Neural cell (in vitro differentiated cells): ENCODE measurements around the gene SKP1. TPM values are rescaled to one million over a fixed set of nuclear protein-coding genes. Genes with fewer than 3 reads are reported as not detected.

Experiments used
- H2AFZ ChIP-seq: fragments of 200-600, 300-800 bp; sonication (generic), shearing (Covaris generic); 2 replicates; pipeline ENCODE4 v1.6.0; 2014; ENCODE audit warnings: low read depth, mild to moderate bottlenecking, antibody characterized with exemption, low read length, moderate library complexity
- H3F3A ChIP-seq: fragments of 200-600 bp; shearing (Covaris generic); 2 replicates; pipeline ENCODE4 v1.6.1; 2016; ENCODE audit warnings: mild to moderate bottlenecking, moderate library complexity, mixed read lengths, antibody characterized with exemption, low read length; ENCODE audit not compliant: insufficient read depth, poor library complexity, severe bottlenecking
- H3K27ac ChIP-seq: fragments of 200-600, 300-800 bp; sonication (generic), shearing (Covaris generic); 2 replicates; pipeline ENCODE4 v1.5.1; 2014; ENCODE audit warnings: mild to moderate bottlenecking, low read length, moderate library complexity
- H3K27me3 ChIP-seq: fragments of 300-800, 200-600 bp; sonication (generic), shearing (Covaris generic); 2 replicates; pipeline ENCODE4 v1.6.0; 2014; ENCODE audit warnings: mild to moderate bottlenecking, low read depth, low read length, moderate library complexity; ENCODE audit not compliant: insufficient read depth
- H3K36me3 ChIP-seq: fragments of 300-800, 200-600 bp; sonication (generic), shearing (Covaris generic); 2 replicates; pipeline ENCODE4 v1.5.1; 2014; ENCODE audit warnings: mild to moderate bottlenecking, antibody characterized with exemption, low read length, moderate library complexity; ENCODE audit not compliant: insufficient read depth
- H3K4me2 ChIP-seq: fragments of 300-800, 200-600 bp; sonication (generic), shearing (Covaris generic); 2 replicates; pipeline ENCODE4 v1.6.0; 2014; ENCODE audit warnings: mild to moderate bottlenecking, low read length
- H3K4me3 ChIP-seq: fragments of 300-800, 200-600 bp; sonication (generic), shearing (Covaris generic); 2 replicates; pipeline ENCODE4 v1.5.1; 2014; ENCODE audit warnings: mild to moderate bottlenecking, low read length, moderate library complexity
- H3K79me2 ChIP-seq: fragments of 200-600 bp; shearing (Covaris generic); replicated peaks from 2 replicates; pipeline ENCODE4 v1.6.0; 2014; ENCODE audit warnings: mild to moderate bottlenecking, low read length, moderate library complexity; ENCODE audit not compliant: insufficient read depth
- H3K9ac ChIP-seq: fragments of 300-800, 200-600 bp; sonication (generic), shearing (Covaris generic); 2 replicates; pipeline ENCODE4 v1.6.1; 2016; ENCODE audit warnings: mild to moderate bottlenecking, low read length, mixed read lengths
- H3K9me2 ChIP-seq: fragments of 200-600 bp; shearing (Covaris generic); 2 replicates; pipeline ENCODE4 v1.6.1; 2016; ENCODE audit warnings: mild to moderate bottlenecking, low read length, mixed read lengths; ENCODE audit not compliant: insufficient read depth
- H3K9me3 ChIP-seq: fragments of 200-600, 300-800 bp; sonication (generic), shearing (Covaris generic); 2 replicates; pipeline ENCODE4 v1.6.1; 2016; ENCODE audit warnings: mild to moderate bottlenecking, mixed run types, low read length, moderate library complexity, mixed read lengths
- H4K20me1 ChIP-seq: fragments of 200-600 bp; shearing (Covaris generic); 2 replicates; pipeline ENCODE4 v1.6.1; 2016; ENCODE audit warnings: mild to moderate bottlenecking, mixed run types; ENCODE audit not compliant: insufficient read depth
- CTCF ChIP-seq: fragments of 450-650 bp; IDR thresholded peaks from 2 replicates; pipeline ENCODE4 v1.5.1; 2014; ENCODE audit warnings: antibody characterized with exemption, mild to moderate bottlenecking, moderate library complexity; ENCODE audit not compliant: poor library complexity, severe bottlenecking
- EP300 ChIP-seq: fragments of 450-650 bp; conservative IDR thresholded peaks from 2 replicates; pipeline ENCODE4 v1.6.1; 2014; ENCODE audit warnings: antibody characterized with exemption, mild to moderate bottlenecking, moderate library complexity; ENCODE audit not compliant: poor library complexity, severe bottlenecking
- EZH2 ChIP-seq: fragments of 200-600, 300-800 bp; shearing (Covaris generic), sonication (generic); IDR thresholded peaks from 2 replicates; pipeline ENCODE4 v1.6.1; 2014; ENCODE audit warnings: antibody characterized with exemption, low read length, borderline replicate concordance, mild to moderate bottlenecking; ENCODE audit not compliant: insufficient read depth, poor library complexity, severe bottlenecking
- MXI1 ChIP-seq: fragments of 450-650 bp; conservative IDR thresholded peaks from 2 replicates; pipeline ENCODE4 v1.6.1; 2014; ENCODE audit warnings: antibody characterized with exemption, mild to moderate bottlenecking; ENCODE audit not compliant: poor library complexity, severe bottlenecking
- POLR2AphosphoS5 ChIP-seq: IDR thresholded peaks from 2 replicates; pipeline ENCODE4 v1.6.1; 2012
- RAD21 ChIP-seq: fragments of 450-650 bp; conservative IDR thresholded peaks from 2 replicates; pipeline ENCODE4 v1.6.1; 2014; ENCODE audit warnings: antibody characterized with exemption, mild to moderate bottlenecking, moderate library complexity
- SMC3 ChIP-seq: fragments of 450-650 bp; conservative IDR thresholded peaks from 2 replicates; pipeline ENCODE4 v1.6.1; 2014; ENCODE audit warnings: antibody characterized with exemption, mild to moderate bottlenecking, moderate library complexity; ENCODE audit not compliant: poor library complexity
- TAF1 ChIP-seq: IDR thresholded peaks from 2 replicates; pipeline ENCODE4 v1.6.1; 2012; ENCODE audit warnings: low read depth
- polyA plus RNA-seq: library from polyadenylated mRNA; depleted of rRNA; stranded (reverse); fragments of >200 nt; gene quantifications from 2 replicates; pipeline ENCODE4 v1.2.3, GENCODE V29; 2014
- TF ChIP-seq, protein P1 (sequence below): IDR thresholded peaks from 2 replicates; pipeline ENCODE4 v1.6.1; 2012; ENCODE audit warnings: borderline replicate concordance

SKP1 gene
- polyA plus RNA-seq, 1 donor from 2014 or later, result 1,492 TPM

GRCh38 chr5:134125039-134126015 lies 51.4 kb downstream of the SKP1 start:
- Histone ChIP-seq H3K4me3 (no peak overlapping the region), H3K9me2 (no peaks in the 10 kb centered on the region), H3K4me2 (no peak overlapping the region), H4K20me1 (no peaks in the 10 kb centered on the region), H3K9me3 (no peaks in the 10 kb centered on the region), H2AFZ (no peak overlapping the region), H3F3A (no peaks in the 10 kb centered on the region), H3K9ac (no peak overlapping the region), H3K36me3 (no peaks in the 10 kb centered on the region), H3K79me2 (no peaks in the 10 kb centered on the region), H3K27ac (no peak overlapping the region), H3K27me3 (no peaks in the 10 kb centered on the region)
- TF ChIP-seq RAD21 (no peak), TAF1 (no peak), MXI1 (no peak), POLR2AphosphoS5 (no peak), EP300 (no peak), CTCF (no peak), SMC3 (no peak), EZH2 (no peak)
- TF ChIP-seq, protein P1, sequence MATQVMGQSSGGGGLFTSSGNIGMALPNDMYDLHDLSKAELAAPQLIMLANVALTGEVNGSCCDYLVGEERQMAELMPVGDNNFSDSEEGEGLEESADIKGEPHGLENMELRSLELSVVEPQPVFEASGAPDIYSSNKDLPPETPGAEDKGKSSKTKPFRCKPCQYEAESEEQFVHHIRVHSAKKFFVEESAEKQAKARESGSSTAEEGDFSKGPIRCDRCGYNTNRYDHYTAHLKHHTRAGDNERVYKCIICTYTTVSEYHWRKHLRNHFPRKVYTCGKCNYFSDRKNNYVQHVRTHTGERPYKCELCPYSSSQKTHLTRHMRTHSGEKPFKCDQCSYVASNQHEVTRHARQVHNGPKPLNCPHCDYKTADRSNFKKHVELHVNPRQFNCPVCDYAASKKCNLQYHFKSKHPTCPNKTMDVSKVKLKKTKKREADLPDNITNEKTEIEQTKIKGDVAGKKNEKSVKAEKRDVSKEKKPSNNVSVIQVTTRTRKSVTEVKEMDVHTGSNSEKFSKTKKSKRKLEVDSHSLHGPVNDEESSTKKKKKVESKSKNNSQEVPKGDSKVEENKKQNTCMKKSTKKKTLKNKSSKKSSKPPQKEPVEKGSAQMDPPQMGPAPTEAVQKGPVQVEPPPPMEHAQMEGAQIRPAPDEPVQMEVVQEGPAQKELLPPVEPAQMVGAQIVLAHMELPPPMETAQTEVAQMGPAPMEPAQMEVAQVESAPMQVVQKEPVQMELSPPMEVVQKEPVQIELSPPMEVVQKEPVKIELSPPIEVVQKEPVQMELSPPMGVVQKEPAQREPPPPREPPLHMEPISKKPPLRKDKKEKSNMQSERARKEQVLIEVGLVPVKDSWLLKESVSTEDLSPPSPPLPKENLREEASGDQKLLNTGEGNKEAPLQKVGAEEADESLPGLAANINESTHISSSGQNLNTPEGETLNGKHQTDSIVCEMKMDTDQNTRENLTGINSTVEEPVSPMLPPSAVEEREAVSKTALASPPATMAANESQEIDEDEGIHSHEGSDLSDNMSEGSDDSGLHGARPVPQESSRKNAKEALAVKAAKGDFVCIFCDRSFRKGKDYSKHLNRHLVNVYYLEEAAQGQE, result no peak

GRCh38 chr5:134124289-134125038 lies 52.3 kb downstream of the SKP1 start:
- no peaks in the 10 kb centered on the region for H3K9me3 ChIP-seq
- H3K79me2 ChIP-seq, result no peaks in the 10 kb centered on the region
- H3K4me2 ChIP-seq, result no peak overlapping the region
- no peaks in the 10 kb centered on the region for H3K9me2 ChIP-seq
- H3K27me3 ChIP-seq, result no peaks in the 10 kb centered on the region
- TF ChIP-seq RAD21, result no peak
- TF ChIP-seq, protein P1, result no peak
- no peaks in the 10 kb centered on the region for H3K36me3 ChIP-seq
- H3F3A ChIP-seq, result no peaks in the 10 kb centered on the region
- H3K27ac ChIP-seq, result no peak overlapping the region
- no peak overlapping the region for H3K9ac ChIP-seq
- no peak overlapping the region for H2AFZ ChIP-seq
- no peak overlapping the region for H3K4me3 ChIP-seq
- no peaks in the 10 kb centered on the region for H4K20me1 ChIP-seq
